Left lung (tissue), 10 donors: Measurements from ENCODE around the gene XAF1. TPM values are rescaled to one million over a fixed set of nuclear protein-coding genes. Genes with fewer than 3 reads are reported as not detected.
A peak's percentile ranks its signal among the peaks of the same experiment; 100 is the strongest.

ENCODE experiments used
- ATAC-seq: fragments of 200-7000 bp; cut with Tn5 transposase; one replicate; pipeline ENCODE4 v1.9.1; 2020; ENCODE audit warnings: moderate library complexity
- DNase-seq, 4 donors: peaks; one replicate each; pipeline ENCODE4 v3.0.0-alpha.2; 2013 to 2020
- H3K27ac ChIP-seq, 2 donors: fragments of 200-600 bp; sonication (generic) in 1 of 2; one replicate each; pipeline versions ENCODE4 v1.5.0 to v1.8.0; 2020 to 2021
- H3K27me3 ChIP-seq, 2 donors: fragments of 200-600 bp; sonication (generic) in 1 of 2; one replicate each; pipeline versions ENCODE4 v1.5.0 to v1.8.0; 2020 to 2021
- H3K36me3 ChIP-seq, 2 donors: fragments of 200-600 bp; sonication (generic) in 1 of 2; one replicate each; pipeline versions ENCODE4 v1.5.0 to v1.8.0; 2020 to 2021
- H3K4me1 ChIP-seq, 2 donors: fragments of 200-600 bp; one replicate each; pipeline ENCODE4 v1.8.0; 2021
- H3K4me3 ChIP-seq, 2 donors: fragments of 200-600 bp; sonication (generic) in 1 of 2; one replicate each; pipeline versions ENCODE4 v1.5.0 to v1.8.0; 2020 to 2021; ENCODE audit warnings: mild to moderate bottlenecking in 1 of 2
- H3K9me3 ChIP-seq, 2 donors: fragments of 200-600 bp; sonication (generic) in 1 of 2; one replicate each; pipeline versions ENCODE4 v1.5.0 to v1.8.0; 2020 to 2021
- intact Hi-C, 2 donors: fragments of 100-400 bp; cut with DNase I; formaldehyde crosslinking; loops; one replicate each; pipeline versions ENCODE4 v1.11.2 to v1.14.2; 2022
- polyA plus RNA-seq, 6 donors: library from polyadenylated mRNA; unstranded; fragments of 120-200 nt; gene quantifications; one replicate each; pipeline ENCODE4 v1.2.1, GENCODE V29; 2013; ENCODE audit not compliant: insufficient read length in 6 of 6
- total RNA-seq, 2 donors: library from RNA; stranded (reverse); fragmentation: NEBNext Ultra II Directional; extraction: Animal tissue kit (Norgen Biotek cat#: 25700); gene quantifications; one replicate each; pipeline ENCODE4 v1.2.1, GENCODE V29; 2021
- TF ChIP-seq, protein P1 (sequence below), 2 donors: fragments of 200-600 bp; sonication (generic) in 1 of 2; IDR thresholded peaks; one replicate each; pipeline versions ENCODE4 v1.5.0 to v1.8.0; 2021; ENCODE audit warnings: antibody characterized with exemption in 2 of 2
- donor health status: DM: no; HTN: yes; CAD: no.
- donor health status: DM: no; HTN: no; CAD: no.

XAF1 gene
- total and polyA plus RNA-seq, 8 donors = 19.8 to 63.0 (median 30.3) TPM

DNA sequence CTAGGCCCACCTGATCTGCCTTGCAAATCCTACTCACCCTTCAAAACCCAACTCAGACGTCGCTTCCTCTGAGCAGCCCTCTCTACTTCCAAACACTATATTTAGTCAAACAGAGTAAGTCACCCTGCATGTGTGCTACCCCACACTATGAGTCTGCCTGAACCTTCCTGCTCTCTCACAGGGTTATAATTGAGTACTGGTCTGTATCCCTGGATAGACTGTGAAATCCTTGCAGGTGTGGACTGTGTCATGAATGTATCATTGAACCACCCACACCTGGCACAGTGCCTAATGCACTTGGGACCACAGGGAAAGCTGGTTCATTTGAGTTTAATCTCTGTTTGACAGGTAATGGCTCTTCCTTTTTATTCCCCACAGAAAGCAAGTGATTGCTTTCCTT, 23.6 kb downstream of the XAF1 start:
- H3K4me3 ChIP-seq = no peak overlapping the region
- peaks cover 0 to 6% of the 10 kb centered on the region in 2 donors for H3K36me3 ChIP-seq
- peaks cover 0 to 8% of the 10 kb centered on the region in 2 donors for H3K9me3 ChIP-seq
- DNase-seq (no peak), ATAC-seq (no peak)
- intact Hi-C loops = no loop called here
- TF ChIP-seq, protein P1, sequence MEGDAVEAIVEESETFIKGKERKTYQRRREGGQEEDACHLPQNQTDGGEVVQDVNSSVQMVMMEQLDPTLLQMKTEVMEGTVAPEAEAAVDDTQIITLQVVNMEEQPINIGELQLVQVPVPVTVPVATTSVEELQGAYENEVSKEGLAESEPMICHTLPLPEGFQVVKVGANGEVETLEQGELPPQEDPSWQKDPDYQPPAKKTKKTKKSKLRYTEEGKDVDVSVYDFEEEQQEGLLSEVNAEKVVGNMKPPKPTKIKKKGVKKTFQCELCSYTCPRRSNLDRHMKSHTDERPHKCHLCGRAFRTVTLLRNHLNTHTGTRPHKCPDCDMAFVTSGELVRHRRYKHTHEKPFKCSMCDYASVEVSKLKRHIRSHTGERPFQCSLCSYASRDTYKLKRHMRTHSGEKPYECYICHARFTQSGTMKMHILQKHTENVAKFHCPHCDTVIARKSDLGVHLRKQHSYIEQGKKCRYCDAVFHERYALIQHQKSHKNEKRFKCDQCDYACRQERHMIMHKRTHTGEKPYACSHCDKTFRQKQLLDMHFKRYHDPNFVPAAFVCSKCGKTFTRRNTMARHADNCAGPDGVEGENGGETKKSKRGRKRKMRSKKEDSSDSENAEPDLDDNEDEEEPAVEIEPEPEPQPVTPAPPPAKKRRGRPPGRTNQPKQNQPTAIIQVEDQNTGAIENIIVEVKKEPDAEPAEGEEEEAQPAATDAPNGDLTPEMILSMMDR (IDR thresholded peaks at IDR 0.05) = no peak
- H3K27me3 ChIP-seq = peaks cover 17 to 60% of the 10 kb centered on the region in 2 donors
- no peak overlapping the region for H3K27ac ChIP-seq
- peaks cover 0 to 6% of the 10 kb centered on the region in 2 donors for H3K4me1 ChIP-seq

DNA sequence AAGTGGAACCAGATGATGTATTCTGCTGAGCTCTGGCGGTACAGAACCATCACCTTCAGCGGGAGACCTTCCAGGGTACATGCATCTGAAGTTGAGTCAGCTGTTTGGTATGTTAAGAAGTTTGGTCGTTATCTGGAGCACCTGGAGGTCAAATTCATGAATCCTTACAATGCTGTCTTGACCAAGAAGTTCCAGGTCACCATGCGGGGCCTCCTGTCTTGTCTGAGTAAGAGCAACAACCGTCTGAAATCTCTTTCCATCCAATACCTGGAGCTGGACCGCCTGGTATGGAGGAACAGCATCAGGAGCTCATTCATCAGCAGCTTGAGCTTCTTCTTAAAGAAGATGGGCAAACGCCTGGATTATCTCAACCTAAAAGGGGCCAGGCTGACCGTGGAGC, 24.2 kb downstream of the XAF1 start:
- TF ChIP-seq, protein P1 (IDR thresholded peaks at IDR 0.05) = no peak
- peaks cover 0 to 2% of the 10 kb centered on the region in 2 donors for H3K9me3 ChIP-seq
- no peak overlapping the region for H3K4me3 ChIP-seq
- peaks cover 0 to under 1% of the 10 kb centered on the region in 2 donors for H3K36me3 ChIP-seq
- intact Hi-C loops = no loop called here
- peaks cover 17 to 54% of the 10 kb centered on the region in 2 donors for H3K27me3 ChIP-seq
- peaks cover 0 to 6% of the 10 kb centered on the region in 2 donors for H3K4me1 ChIP-seq
- ATAC-seq = no peak
- DNase-seq = no peak
- H3K27ac ChIP-seq = no peak overlapping the region

DNA sequence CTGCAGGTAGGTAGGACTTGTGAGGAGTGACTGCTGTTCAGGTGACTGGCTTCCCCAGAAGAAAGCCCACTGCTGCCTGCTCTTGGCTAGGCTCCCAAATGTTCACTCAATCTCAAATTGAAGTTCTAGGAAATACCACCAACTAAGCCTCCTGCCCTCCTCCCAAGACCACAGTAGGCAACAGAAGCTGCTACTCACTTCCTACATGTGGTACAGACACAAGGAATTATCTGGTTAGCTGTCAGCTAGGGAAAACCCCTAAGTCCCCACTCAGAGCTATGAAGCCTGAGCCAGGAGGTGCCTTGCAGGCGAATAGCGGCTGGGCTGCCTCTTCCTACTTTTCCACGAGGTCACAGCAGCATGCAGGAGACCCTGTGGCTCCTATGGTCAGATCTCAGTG, 25.0 kb downstream of the XAF1 start:
- Histone ChIP-seq H3K4me1 (peaks cover 0 to under 1% of the 10 kb centered on the region in 2 donors), H3K27me3 (peaks cover 12 to 52% of the 10 kb centered on the region in 2 donors), H3K36me3 (no peaks in the 10 kb centered on the region), H3K27ac (no peak overlapping the region), H3K4me3 (no peak overlapping the region), H3K9me3 (no peaks in the 10 kb centered on the region)
- no peak for DNase-seq
- TF ChIP-seq, protein P1 (IDR thresholded peaks at IDR 0.05) = no peak
- intact Hi-C loops = no loop called here
- ATAC-seq = no peak

DNA sequence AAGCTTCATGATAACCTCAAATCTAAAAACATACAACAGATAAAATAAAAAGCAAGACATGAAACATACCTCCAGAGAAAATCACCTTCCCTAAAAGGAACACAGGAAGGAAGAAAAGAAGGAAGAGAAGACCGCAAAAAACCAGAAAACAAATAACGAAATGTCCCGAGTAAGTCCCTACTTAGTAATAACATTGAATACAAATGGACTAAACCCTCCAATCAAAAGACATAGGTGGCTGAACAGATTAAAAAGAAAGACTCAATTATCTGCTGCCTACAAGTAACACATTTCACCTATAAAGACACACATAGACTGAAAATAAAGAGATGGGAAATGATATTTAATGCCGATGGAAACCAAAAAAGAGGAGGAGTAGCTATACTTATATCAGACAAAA, 26.4 kb downstream of the XAF1 start:
- intact Hi-C loops = no loop called here
- no peak for DNase-seq
- Histone ChIP-seq H3K4me3 (no peak overlapping the region), H3K9me3 (no peaks in the 10 kb centered on the region), H3K27me3 (peaks cover 3 to 50% of the 10 kb centered on the region in 2 donors), H3K4me1 (no peaks in the 10 kb centered on the region), H3K27ac (no peak overlapping the region), H3K36me3 (no peaks in the 10 kb centered on the region)
- TF ChIP-seq, protein P1 (IDR thresholded peaks at IDR 0.05) = no peak
- ATAC-seq = no peak

DNA sequence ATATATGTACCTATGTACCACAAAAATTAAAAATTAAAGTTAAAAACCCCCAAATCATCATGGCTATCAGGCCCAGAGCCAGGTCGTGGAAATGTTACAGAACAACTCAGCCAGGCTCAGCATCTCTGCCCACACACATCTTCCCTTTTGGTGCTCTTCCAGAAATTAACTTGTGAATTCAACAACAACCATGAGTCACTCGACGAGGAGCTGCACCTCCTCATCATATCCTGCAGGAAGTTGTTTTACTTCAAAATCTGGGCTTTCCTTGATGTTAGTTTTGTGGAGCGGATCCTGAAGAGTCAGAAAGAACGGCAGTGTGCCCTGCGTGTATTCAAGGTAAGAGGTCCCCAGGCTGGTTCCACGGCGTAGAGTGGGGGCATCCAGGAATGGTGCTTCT, 30.8 kb downstream of the XAF1 start:
- no peaks in the 10 kb centered on the region for H3K36me3 ChIP-seq
- TF ChIP-seq, protein P1 (IDR thresholded peaks at IDR 0.05) = no peak
- H3K4me3 ChIP-seq = no peak overlapping the region
- no peaks in the 10 kb centered on the region for H3K9me3 ChIP-seq
- peaks cover 9 to 57% of the 10 kb centered on the region in 2 donors for H3K27me3 ChIP-seq
- no peak overlapping the region for H3K27ac ChIP-seq
- peak; percentile 53 for ATAC-seq
- DNase-seq = no peak
- H3K4me1 ChIP-seq = no peaks in the 10 kb centered on the region
- intact Hi-C loops = no loop called here
